HCT116 (cell line): Measurements from ENCODE around the gene ALAS1. TPM values are rescaled to one million over a fixed set of nuclear protein-coding genes. Genes with fewer than 3 reads are reported as not detected.

Source experiments
- ATAC-seq: fragments of 200-7000 bp; cut with Tn5 transposase; 2 replicates; pipeline ENCODE4 v1.9.1; 2020; ENCODE audit warnings: mild to moderate bottlenecking, moderate library complexity
- BruUV-seq: library from RNA; stranded (reverse); fragments of 400-500 nt; replicated peaks from 2 replicates; lab custom pipeline; 2021; lab: Mats Ljungman, UMichigan
- CTCF ChIA-PET: fragments of 300-600 bp; sonication (Branson Sonifier 250); formaldehyde crosslinking; loops from one replicate; lab custom pipeline; 2021; ENCODE audit warnings: antibody characterized with exemption; lab: Charles Lee
- POLR2A ChIA-PET: fragments of 300-600, 350-600 bp; sonication (Branson Sonifier 250); formaldehyde crosslinking; loops from one replicate; lab custom pipeline; 2021; ENCODE audit warnings: antibody characterized with exemption; lab: Charles Lee
- RAD21 ChIA-PET, 2 experiments: fragments of 300-600 bp; sonication (Branson Sonifier 250); formaldehyde crosslinking; loops; one replicate each; lab custom pipeline; 2023; ENCODE audit warnings: low total read pairs in 2 of 2; ENCODE audit not compliant: uncharacterized antibody in 2 of 2, unreplicated experiment in 2 of 2, low non-redundant PET in 1 of 2; lab: Charles Lee
- DNase-seq: peaks from one replicate; pipeline ENCODE4 v3.0.0-alpha.2; 2010; ENCODE audit warnings: low read depth, low spot score
- H2AFZ ChIP-seq: fragments of 200-600 bp; shearing (Covaris generic), sonication (generic); 2 replicates; pipeline ENCODE4 v1.6.1; 2017; ENCODE audit warnings: low read depth, mixed run types, mixed read lengths, antibody characterized with exemption, low read length; ENCODE audit not compliant: poor library complexity, severe bottlenecking
- H3K27ac ChIP-seq: 2 replicates; pipeline ENCODE4 v1.5.1; 2012; ENCODE audit warnings: low read depth, low read length
- H3K27me3 ChIP-seq: fragments of 200-600 bp; sonication (generic); 2 replicates; pipeline ENCODE4 v1.6.1; 2016; ENCODE audit warnings: mixed run types, low read length, mixed read lengths; ENCODE audit not compliant: insufficient read depth
- H3K36me3 ChIP-seq, 2 experiments: fragments of 200-500 bp in 1 of 2; fragments of 200-600 bp in 1 of 2; sonication (Bioruptor generic) in 1 of 2; sonication (generic) in 1 of 2; 2 replicates each; pipeline versions ENCODE4 v1.5.1 to v1.6.1; 2014 to 2016; ENCODE audit warnings: low read length in 2 of 2, inconsistent platforms in 1 of 2, mixed read lengths in 1 of 2, mixed run types in 1 of 2; ENCODE audit not compliant: insufficient read depth in 2 of 2, control insufficient read depth in 1 of 2
- H3K4me1 ChIP-seq, 2 experiments: fragments of 200-600 bp in 1 of 2; sonication (generic) in 1 of 2; 2 replicates each; pipeline versions ENCODE4 v1.5.1 to v1.6.1; 2012 to 2017; ENCODE audit warnings: low read length in 2 of 2, inconsistent platforms in 1 of 2, mild to moderate bottlenecking in 1 of 2, mixed read lengths in 1 of 2, mixed run types in 1 of 2, moderate library complexity in 1 of 2; ENCODE audit not compliant: insufficient read depth in 2 of 2, control insufficient read depth in 1 of 2
- H3K4me2 ChIP-seq: fragments of 200-600 bp; sonication (generic); 2 replicates; pipeline ENCODE4 v1.6.1; 2017; ENCODE audit warnings: mixed run types, low read length, mixed read lengths
- H3K4me3 ChIP-seq, 2 experiments: fragments of 200-600 bp in 1 of 2; sonication (generic) in 1 of 2; replicated peaks in 1 of 2; 2 replicates each; pipeline ENCODE4 v1.5.1; 2011 to 2016; ENCODE audit warnings: low read length in 2 of 2, control low read depth in 1 of 2, low read depth in 1 of 2, mild to moderate bottlenecking in 1 of 2, mixed read lengths in 1 of 2, mixed run types in 1 of 2
- H3K79me2 ChIP-seq: fragments of 200-600 bp; sonication (generic); 2 replicates; pipeline ENCODE4 v1.6.1; 2017; ENCODE audit warnings: mild to moderate bottlenecking, mixed run types, low read length, moderate library complexity, mixed read lengths; ENCODE audit not compliant: insufficient read depth
- H3K9ac ChIP-seq: fragments of 200-600 bp; sonication (generic); 2 replicates; pipeline ENCODE4 v1.6.1; 2016; ENCODE audit warnings: low read length, mixed read lengths
- H3K9me2 ChIP-seq: fragments of 200-600 bp; sonication (generic), shearing (Covaris generic); 2 replicates; pipeline ENCODE4 v1.6.1; 2017; ENCODE audit warnings: mixed run types, mild to moderate bottlenecking, moderate library complexity; ENCODE audit not compliant: insufficient read depth
- H3K9me3 ChIP-seq, 2 experiments: fragments of 200-500 bp in 1 of 2; fragments of 200-600 bp in 1 of 2; sonication (Bioruptor generic) in 1 of 2; sonication (generic) in 1 of 2; 2 replicates each; pipeline ENCODE4 v1.6.1; 2014 to 2017; ENCODE audit warnings: low read length in 2 of 2, mixed read lengths in 2 of 2, inconsistent platforms in 1 of 2, low read depth in 1 of 2, mild to moderate bottlenecking in 1 of 2, mixed run types in 1 of 2, moderate library complexity in 1 of 2; ENCODE audit not compliant: control insufficient read depth in 1 of 2, insufficient read depth in 1 of 2
- H4K20me1 ChIP-seq: fragments of 200-600 bp; sonication (generic), shearing (Covaris generic); 2 replicates; pipeline ENCODE4 v1.6.1; 2017; ENCODE audit warnings: mixed run types, mild to moderate bottlenecking, moderate library complexity; ENCODE audit not compliant: insufficient read depth
- CBX3 ChIP-seq: IDR thresholded peaks from 2 replicates; pipeline ENCODE4 v1.6.1; 2012; ENCODE audit warnings: low read depth
- CEBPB ChIP-seq: IDR thresholded peaks from 2 replicates; pipeline ENCODE4 v1.6.1; 2012; ENCODE audit warnings: low read depth
- ELF1 ChIP-seq: IDR thresholded peaks from 2 replicates; pipeline ENCODE4 v1.6.1; 2012; ENCODE audit warnings: low read depth, borderline replicate concordance
- EZH2 ChIP-seq: fragments of 200-600 bp; sonication (generic); IDR thresholded peaks from 2 replicates; pipeline ENCODE4 v1.6.1; 2017; ENCODE audit warnings: antibody characterized with exemption, mixed run types
- EZH2phosphoT487 ChIP-seq: fragments of 200-600 bp; IDR thresholded peaks from 2 replicates; pipeline ENCODE4 v1.6.1; 2018; ENCODE audit warnings: antibody characterized with exemption, borderline replicate concordance
- JUND ChIP-seq: IDR thresholded peaks from 2 replicates; pipeline ENCODE4 v1.6.1; 2012
- POLR2A ChIP-seq: IDR thresholded peaks from 2 replicates; pipeline ENCODE4 v1.7.0; 2011; ENCODE audit warnings: borderline replicate concordance; ENCODE audit not compliant: insufficient read depth, insufficient read length; ENCODE audit errors: extremely low read depth
- RAD21 ChIP-seq: IDR thresholded peaks from 2 replicates; pipeline ENCODE4 v1.6.1; 2012; ENCODE audit warnings: low read depth, mild to moderate bottlenecking
- SIN3A ChIP-seq: IDR thresholded peaks from 2 replicates; pipeline ENCODE4 v1.6.1; 2012; ENCODE audit warnings: low read depth
- SRF ChIP-seq: IDR thresholded peaks from 2 replicates; pipeline ENCODE4 v1.6.1; 2012; ENCODE audit warnings: low read depth
- YY1 ChIP-seq: IDR thresholded peaks from 2 replicates; pipeline ENCODE4 v1.6.1; 2011; ENCODE audit warnings: low read length, low read depth, moderate library complexity, mild to moderate bottlenecking; ENCODE audit not compliant: insufficient replicate concordance; ENCODE audit errors: extremely low read depth
- ZBTB33 ChIP-seq: IDR thresholded peaks from 2 replicates; pipeline ENCODE4 v1.6.1; 2011; ENCODE audit warnings: mild to moderate bottlenecking, low read length, moderate library complexity; ENCODE audit not compliant: insufficient replicate concordance; ENCODE audit errors: extremely low read depth
- intact Hi-C: fragments of 100-400 bp; cut with micrococcal nuclease; formaldehyde crosslinking; loops from 2 replicates; pipeline ENCODE4 v1.10.0; 2022
- total RNA-seq: library from RNA; stranded (reverse); gene quantifications from one replicate; pipeline ENCODE4 v1.2.1, GENCODE V29; 2021; ENCODE audit not compliant: unreplicated experiment
- TF ChIP-seq, protein P1 (sequence below), 3 experiments: fragments of 200-600 bp in 1 of 3; sonication (generic) in 1 of 3; IDR thresholded peaks in 2 of 3; conservative IDR thresholded peaks in 1 of 3; 2 replicates each; pipeline ENCODE4 v1.5.1; 2012 to 2017; ENCODE audit warnings: low read depth in 2 of 3, low read length in 2 of 3, antibody characterized with exemption in 1 of 3, borderline replicate concordance in 1 of 3, control low read depth in 1 of 3, mild to moderate bottlenecking in 1 of 3, mixed read lengths in 1 of 3, mixed run types in 1 of 3, moderate library complexity in 1 of 3; ENCODE audit not compliant: insufficient read depth in 1 of 3

The ALAS1 gene
- total RNA-seq, 1 experiment from 2014 or later = 74.0 TPM

DNA sequence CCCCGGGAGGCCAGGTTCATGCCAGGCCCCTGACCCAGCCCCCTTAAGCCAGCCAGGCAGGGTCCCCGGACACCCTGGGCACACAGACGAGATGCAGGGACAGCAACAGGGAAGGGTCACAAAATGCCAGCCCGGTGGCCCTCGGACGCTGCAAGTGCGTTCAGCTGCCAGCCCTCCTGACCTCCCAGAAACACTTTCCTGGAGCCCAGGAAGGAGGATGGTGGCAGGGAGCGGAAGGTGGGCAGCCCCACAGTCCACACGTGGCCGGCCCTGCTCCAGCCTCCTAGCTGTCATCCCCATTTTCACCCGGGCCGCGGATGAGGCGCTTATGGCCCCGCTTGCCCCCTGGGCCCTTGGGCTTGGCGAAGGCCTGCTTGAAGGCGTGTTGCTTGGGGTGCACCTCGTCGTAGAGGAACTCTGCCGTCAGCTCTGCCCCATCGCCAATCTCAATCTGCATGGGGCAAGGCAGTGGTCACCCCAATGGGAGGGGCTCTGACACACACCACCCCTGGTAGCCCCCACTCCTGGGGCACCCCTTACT, 30.9 kb downstream of the ALAS1 start:
- H3K36me3 ChIP-seq = peaks cover 17% of the 10 kb centered on the region in 2 experiments; a peak in 3 of 4 replicates
- no peak for TF ChIP-seq RAD21
- no peak for TF ChIP-seq CEBPB
- no peak for TF ChIP-seq CBX3
- TF ChIP-seq EZH2 = no peak
- no peak for TF ChIP-seq JUND
- no peak for TF ChIP-seq POLR2A
- no peak for TF ChIP-seq ZBTB33
- TF ChIP-seq, protein P1, sequence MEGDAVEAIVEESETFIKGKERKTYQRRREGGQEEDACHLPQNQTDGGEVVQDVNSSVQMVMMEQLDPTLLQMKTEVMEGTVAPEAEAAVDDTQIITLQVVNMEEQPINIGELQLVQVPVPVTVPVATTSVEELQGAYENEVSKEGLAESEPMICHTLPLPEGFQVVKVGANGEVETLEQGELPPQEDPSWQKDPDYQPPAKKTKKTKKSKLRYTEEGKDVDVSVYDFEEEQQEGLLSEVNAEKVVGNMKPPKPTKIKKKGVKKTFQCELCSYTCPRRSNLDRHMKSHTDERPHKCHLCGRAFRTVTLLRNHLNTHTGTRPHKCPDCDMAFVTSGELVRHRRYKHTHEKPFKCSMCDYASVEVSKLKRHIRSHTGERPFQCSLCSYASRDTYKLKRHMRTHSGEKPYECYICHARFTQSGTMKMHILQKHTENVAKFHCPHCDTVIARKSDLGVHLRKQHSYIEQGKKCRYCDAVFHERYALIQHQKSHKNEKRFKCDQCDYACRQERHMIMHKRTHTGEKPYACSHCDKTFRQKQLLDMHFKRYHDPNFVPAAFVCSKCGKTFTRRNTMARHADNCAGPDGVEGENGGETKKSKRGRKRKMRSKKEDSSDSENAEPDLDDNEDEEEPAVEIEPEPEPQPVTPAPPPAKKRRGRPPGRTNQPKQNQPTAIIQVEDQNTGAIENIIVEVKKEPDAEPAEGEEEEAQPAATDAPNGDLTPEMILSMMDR (IDR thresholded peaks at IDR 0.05 in 2 of 3, conservative IDR thresholded peaks at IDR 0.05 in 1 of 3; ENCODE audit: borderline replicate concordance in 1 of 3, insufficient read depth in 1 of 3, low read depth in 2 of 3, low read length in 2 of 3) = no peak
- TF ChIP-seq SIN3A = no peak
- no peak for TF ChIP-seq ELF1
- TF ChIP-seq EZH2phosphoT487 = no peak
- no peak for TF ChIP-seq SRF
- no peak for TF ChIP-seq YY1
- TF ChIP-seq, all 23 proteins: peak for 0
- no peaks in the 10 kb centered on the region for H3K79me2 ChIP-seq
- H2AFZ ChIP-seq = no peak overlapping the region
- POLR2A ChIA-PET = no interaction called here
- H3K4me3 ChIP-seq = no peak overlapping the region
- H3K9me3 ChIP-seq = no peaks in the 10 kb centered on the region
- H3K4me1 ChIP-seq = no peaks in the 10 kb centered on the region
- no peak overlapping the region for H3K27ac ChIP-seq
- CTCF ChIA-PET = interaction anchor here (1.3 kb wide), 1 partner anchor 8 kb away, joined by 3 read pairs; no protein-coding TSS in a partner anchor
- H3K9me2 ChIP-seq = no peaks in the 10 kb centered on the region
- ATAC-seq (no peak), DNase-seq (no peak)
- TSS peak; percentile 53 for BruUV-seq
- intact Hi-C loops = no loop called here
- no peaks in the 10 kb centered on the region for H3K27me3 ChIP-seq
- H3K4me2 ChIP-seq = no peak overlapping the region
- RAD21 ChIA-PET = no interaction called here
- no peaks in the 10 kb centered on the region for H4K20me1 ChIP-seq
- no peak overlapping the region for H3K9ac ChIP-seq
